ENCODE data around the gene HIP1. TPM values are rescaled to one million over a fixed set of nuclear protein-coding genes. Genes with fewer than 3 reads are reported as not detected.

HIP1 gene
- total and polyA plus RNA-seq, 12 donors, result 7.0 to 32.4 (median 23.4) TPM

Other genes with a start within 250 kb of the HIP1 start
- under 1 TPM in 2 of 10 donors, not detected in 8; 0.16 to 0.20 TPM for gene SPDYE5, start 246.6 kb downstream of the HIP1 start, total RNA-seq
- gene SPDYE5, start 246.6 kb downstream of the HIP1 start, polyA plus RNA-seq, result not detected
- gene CCL26, start 33.3 kb upstream of the HIP1 start, total RNA-seq, result 1 to 10 TPM in 1 of 10 donors, under 1 TPM in 4, not detected in 5; 0.55 to 2.0 (median 0.85) TPM
- gene CCL26, start 33.3 kb upstream of the HIP1 start, polyA plus RNA-seq, result 1 to 10 TPM; 1.0 to 1.2 TPM
- 1 to 10 TPM in 2 of 10 donors, under 1 TPM in 3, not detected in 5; 0.46 to 1.9 (median 0.72) TPM for gene CCL24, start 74.9 kb upstream of the HIP1 start, total RNA-seq
- gene CCL24, start 74.9 kb upstream of the HIP1 start, polyA plus RNA-seq, result under 1 TPM in 1 of 2 donors, not detected in 1; 0.13 TPM
- 10 to 100 TPM; 20.8 to 39.7 (median 27.4) TPM for gene RHBDD2, start 140.1 kb upstream of the HIP1 start, total RNA-seq
- gene RHBDD2, start 140.1 kb upstream of the HIP1 start, polyA plus RNA-seq, result 10 to 100 TPM; 28.9 to 48.1 TPM
- 100 to 1,000 TPM in 1 of 10 donors, 10 to 100 TPM in 9; 37.3 to 203 (median 59.3) TPM for gene POR, start 176.2 kb upstream of the HIP1 start, total RNA-seq
- gene POR, start 176.2 kb upstream of the HIP1 start, polyA plus RNA-seq, result 100 to 1,000 TPM; 104 to 185 TPM